WTC11 (cell line): ENCODE measurements around the gene MRPL40. TPM values are rescaled to one million over a fixed set of nuclear protein-coding genes. Genes with fewer than 3 reads are reported as not detected.

Experiments used
- ATAC-seq: fragments of 200-7000 bp; cut with Tn5 transposase; 2 replicates; pipeline ENCODE4 v1.10.0; 2021; ENCODE audit warnings: mild to moderate bottlenecking, moderate library complexity
- CTCF ChIA-PET: fragments of 300-600 bp; sonication (Branson Sonifier 250); formaldehyde crosslinking; loops from one replicate; lab custom pipeline; 2021; ENCODE audit warnings: antibody characterized with exemption; lab: Charles Lee
- POLR2A ChIA-PET: fragments of 350-600 bp; sonication (Branson Sonifier 250); formaldehyde crosslinking; loops from one replicate; lab custom pipeline; 2021; ENCODE audit warnings: antibody characterized with exemption; lab: Charles Lee
- DNase-seq: peaks from one replicate; pipeline ENCODE4 v3.0.0; 2021; ENCODE audit warnings: low spot score
- H3K27ac Mint-ChIP-seq: 2 replicates; pipeline ENCODE4 v1.8.0; 2021; ENCODE audit warnings: mixed read lengths
- H3K27me3 Mint-ChIP-seq: 2 replicates; pipeline ENCODE4 v1.8.0; 2021; ENCODE audit warnings: low read depth, mild to moderate bottlenecking, moderate library complexity, mixed read lengths
- H3K36me3 Mint-ChIP-seq: 2 replicates; pipeline ENCODE4 v1.8.0; 2021; ENCODE audit warnings: mixed read lengths
- H3K4me1 Mint-ChIP-seq: 2 replicates; pipeline ENCODE4 v1.8.0; 2022; ENCODE audit warnings: mixed read lengths
- H3K4me3 Mint-ChIP-seq: 2 replicates; pipeline ENCODE4 v1.8.0; 2021; ENCODE audit warnings: mild to moderate bottlenecking, moderate library complexity, mixed read lengths
- H3K9me3 Mint-ChIP-seq: 2 replicates; pipeline ENCODE4 v1.8.0; 2021; ENCODE audit warnings: mixed read lengths
- CREM ChIP-seq: sonication (generic); formaldehyde crosslinking; IDR thresholded peaks from 2 replicates; pipeline ENCODE4 v1.8.1; 2022; ENCODE audit warnings: mild to moderate bottlenecking, missing genetic modification reagents, moderate library complexity
- GRHL2 ChIP-seq: fragments of 250-450 bp; sonication (Bioruptor Pico); IDR thresholded peaks from 2 replicates; pipeline ENCODE4 v1.8.0; 2022; ENCODE audit warnings: mild to moderate bottlenecking, moderate library complexity; ENCODE audit not compliant: insufficient replicate concordance, severe bottlenecking
- JUN ChIP-seq: sonication (generic); formaldehyde crosslinking; IDR thresholded peaks from 2 replicates; pipeline ENCODE4 v1.8.0; 2023; ENCODE audit warnings: mild to moderate bottlenecking, missing genetic modification reagents
- RELA ChIP-seq: sonication (generic); formaldehyde crosslinking; IDR thresholded peaks from 2 replicates; pipeline ENCODE4 v1.8.1; 2022; ENCODE audit warnings: missing genetic modification reagents, mild to moderate bottlenecking, borderline replicate concordance
- SMAD3 ChIP-seq: sonication (generic); formaldehyde crosslinking; IDR thresholded peaks from 2 replicates; pipeline ENCODE4 v1.8.0; 2022; ENCODE audit warnings: missing genetic modification reagents, mild to moderate bottlenecking, borderline replicate concordance
- ZBTB21 ChIP-seq: sonication (generic); formaldehyde crosslinking; IDR thresholded peaks from 2 replicates; pipeline ENCODE4 v1.8.1; 2023; ENCODE audit warnings: mild to moderate bottlenecking, missing genetic modification reagents, borderline replicate concordance
- ZNF263 ChIP-seq: sonication (generic); formaldehyde crosslinking; IDR thresholded peaks from 2 replicates; pipeline ENCODE4 v1.8.1; 2022; ENCODE audit warnings: low read depth, mild to moderate bottlenecking, moderate library complexity, missing genetic modification reagents
- ZNF423 ChIP-seq: fragments of 250-450 bp; sonication (Bioruptor Pico); IDR thresholded peaks from 2 replicates; pipeline ENCODE4 v2.1.2; 2022; ENCODE audit warnings: mild to moderate bottlenecking, moderate library complexity
- total RNA-seq: library from RNA; stranded (reverse); gene quantifications from 3 replicates; pipeline ENCODE4 v1.2.3, GENCODE V29; 2021
- TF ChIP-seq, protein P1 (sequence below): sonication (generic); formaldehyde crosslinking; IDR thresholded peaks from 2 replicates; pipeline ENCODE4 v1.8.1; 2022; ENCODE audit warnings: mild to moderate bottlenecking, missing genetic modification reagents, moderate library complexity, borderline replicate concordance
- TF ChIP-seq, protein P2 (sequence below): sonication (generic); formaldehyde crosslinking; IDR thresholded peaks from 2 replicates; pipeline ENCODE4 v1.8.1; 2023; ENCODE audit warnings: mild to moderate bottlenecking, missing genetic modification reagents, moderate library complexity
- TF ChIP-seq, protein P3 (sequence below): fragments of 200-600 bp; IDR thresholded peaks from 2 replicates; pipeline ENCODE4 v1.8.0; 2022; ENCODE audit warnings: antibody characterized with exemption
- TF ChIP-seq, protein P4 (sequence below): fragments of 250-450 bp; sonication (Bioruptor Pico); IDR thresholded peaks from 2 replicates; pipeline ENCODE4 v1.8.0; 2021; ENCODE audit warnings: mild to moderate bottlenecking
- TF ChIP-seq, protein P5 (sequence below): sonication (generic); formaldehyde crosslinking; IDR thresholded peaks from 2 replicates; pipeline ENCODE4 v1.8.1; 2022; ENCODE audit warnings: low read depth, mild to moderate bottlenecking, moderate library complexity, missing genetic modification reagents, borderline replicate concordance

MRPL40 gene
- total RNA-seq, 1 experiment from 2014 or later: 19.2 TPM

DNA sequence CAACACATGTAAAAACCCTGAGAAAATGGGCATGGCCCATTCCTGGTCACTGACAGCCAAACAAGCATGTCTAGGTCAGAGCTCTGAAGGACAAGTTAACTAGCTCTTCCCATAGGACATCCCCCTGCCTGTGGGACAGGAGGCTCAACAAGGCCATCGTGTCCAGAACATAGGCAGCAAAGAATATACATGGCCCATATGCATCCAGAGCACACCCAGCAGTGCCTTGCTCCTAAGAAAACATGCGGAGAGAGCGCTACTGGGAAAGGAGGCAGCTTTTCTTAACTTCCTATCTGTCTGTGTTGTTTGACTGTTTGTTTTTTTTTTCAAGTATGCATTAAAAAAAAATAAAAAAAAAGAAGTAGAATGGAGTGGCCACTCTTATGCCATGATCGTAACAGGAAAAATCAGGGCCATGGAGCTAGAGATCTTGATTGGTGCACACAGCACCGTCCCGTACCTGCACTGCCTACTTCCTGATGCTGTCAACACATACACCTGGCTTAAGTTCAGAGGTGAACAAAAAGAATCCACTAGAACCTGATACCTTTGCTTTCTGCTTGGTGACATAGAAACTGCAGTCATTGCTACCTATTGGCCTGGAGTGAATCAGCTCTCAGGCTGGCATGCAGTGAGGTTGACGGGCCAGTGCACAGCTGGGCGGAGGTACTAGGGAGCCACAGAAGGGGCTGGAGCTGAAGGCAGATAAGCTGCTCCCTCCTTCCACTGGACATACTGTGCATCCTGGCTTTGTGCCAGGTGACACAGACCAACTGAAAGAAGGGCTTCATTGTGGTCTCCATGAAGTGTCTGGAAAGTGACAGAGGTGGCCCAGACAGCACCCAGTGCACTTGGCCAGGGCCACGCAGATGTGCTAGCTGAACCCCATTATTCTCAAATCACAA, 34.8 kb downstream of the MRPL40 start:
- H3K36me3 Mint-ChIP-seq: peaks cover 63% of the 10 kb centered on the region
- DNase-seq: no peak
- H3K27ac Mint-ChIP-seq: no peak overlapping the region
- POLR2A ChIA-PET: no interaction called here
- no peak for TF ChIP-seq RELA
- no peak for TF ChIP-seq ZNF263 (CRISPR knock-in tag)
- no peak for TF ChIP-seq ZNF423 (CRISPR knock-in tag)
- TF ChIP-seq, protein P1, sequence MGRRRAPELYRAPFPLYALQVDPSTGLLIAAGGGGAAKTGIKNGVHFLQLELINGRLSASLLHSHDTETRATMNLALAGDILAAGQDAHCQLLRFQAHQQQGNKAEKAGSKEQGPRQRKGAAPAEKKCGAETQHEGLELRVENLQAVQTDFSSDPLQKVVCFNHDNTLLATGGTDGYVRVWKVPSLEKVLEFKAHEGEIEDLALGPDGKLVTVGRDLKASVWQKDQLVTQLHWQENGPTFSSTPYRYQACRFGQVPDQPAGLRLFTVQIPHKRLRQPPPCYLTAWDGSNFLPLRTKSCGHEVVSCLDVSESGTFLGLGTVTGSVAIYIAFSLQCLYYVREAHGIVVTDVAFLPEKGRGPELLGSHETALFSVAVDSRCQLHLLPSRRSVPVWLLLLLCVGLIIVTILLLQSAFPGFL (CRISPR knock-in tag): no peak
- TF ChIP-seq, protein P2, sequence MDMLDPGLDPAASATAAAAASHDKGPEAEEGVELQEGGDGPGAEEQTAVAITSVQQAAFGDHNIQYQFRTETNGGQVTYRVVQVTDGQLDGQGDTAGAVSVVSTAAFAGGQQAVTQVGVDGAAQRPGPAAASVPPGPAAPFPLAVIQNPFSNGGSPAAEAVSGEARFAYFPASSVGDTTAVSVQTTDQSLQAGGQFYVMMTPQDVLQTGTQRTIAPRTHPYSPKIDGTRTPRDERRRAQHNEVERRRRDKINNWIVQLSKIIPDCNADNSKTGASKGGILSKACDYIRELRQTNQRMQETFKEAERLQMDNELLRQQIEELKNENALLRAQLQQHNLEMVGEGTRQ (CRISPR knock-in tag): no peak
- H3K4me3 Mint-ChIP-seq: no peak overlapping the region
- no peaks in the 10 kb centered on the region for H3K4me1 Mint-ChIP-seq
- H3K27me3 Mint-ChIP-seq: no peaks in the 10 kb centered on the region
- CTCF ChIA-PET: no interaction called here
- no peak for ATAC-seq
- no peaks in the 10 kb centered on the region for H3K9me3 Mint-ChIP-seq

DNA sequence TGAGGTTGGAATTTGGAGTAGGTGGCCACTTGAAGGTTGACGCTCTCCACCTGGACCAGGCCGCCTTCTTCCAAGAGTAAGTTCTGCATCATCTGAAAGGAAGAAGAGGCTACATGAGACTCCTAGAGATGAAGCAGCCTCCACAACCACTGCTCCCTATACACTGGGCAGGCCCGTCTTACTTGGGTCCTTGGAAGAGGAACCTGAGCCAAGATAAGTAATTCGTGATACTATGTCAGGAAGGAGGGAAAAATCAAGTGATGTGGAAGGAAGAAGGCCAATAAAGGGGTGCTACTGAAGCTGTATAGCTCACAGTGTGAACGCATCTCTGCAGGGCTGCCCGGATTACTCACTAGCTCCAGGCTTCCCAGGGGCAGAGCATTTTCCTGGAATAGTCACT, 35.6 kb downstream of the MRPL40 start:
- TF ChIP-seq, protein P3, sequence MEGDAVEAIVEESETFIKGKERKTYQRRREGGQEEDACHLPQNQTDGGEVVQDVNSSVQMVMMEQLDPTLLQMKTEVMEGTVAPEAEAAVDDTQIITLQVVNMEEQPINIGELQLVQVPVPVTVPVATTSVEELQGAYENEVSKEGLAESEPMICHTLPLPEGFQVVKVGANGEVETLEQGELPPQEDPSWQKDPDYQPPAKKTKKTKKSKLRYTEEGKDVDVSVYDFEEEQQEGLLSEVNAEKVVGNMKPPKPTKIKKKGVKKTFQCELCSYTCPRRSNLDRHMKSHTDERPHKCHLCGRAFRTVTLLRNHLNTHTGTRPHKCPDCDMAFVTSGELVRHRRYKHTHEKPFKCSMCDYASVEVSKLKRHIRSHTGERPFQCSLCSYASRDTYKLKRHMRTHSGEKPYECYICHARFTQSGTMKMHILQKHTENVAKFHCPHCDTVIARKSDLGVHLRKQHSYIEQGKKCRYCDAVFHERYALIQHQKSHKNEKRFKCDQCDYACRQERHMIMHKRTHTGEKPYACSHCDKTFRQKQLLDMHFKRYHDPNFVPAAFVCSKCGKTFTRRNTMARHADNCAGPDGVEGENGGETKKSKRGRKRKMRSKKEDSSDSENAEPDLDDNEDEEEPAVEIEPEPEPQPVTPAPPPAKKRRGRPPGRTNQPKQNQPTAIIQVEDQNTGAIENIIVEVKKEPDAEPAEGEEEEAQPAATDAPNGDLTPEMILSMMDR: no peak
- Mint-ChIP-seq H3K4me3 (no peak overlapping the region), H3K27ac (no peak overlapping the region), H3K36me3 (peaks cover 60% of the 10 kb centered on the region), H3K9me3 (no peaks in the 10 kb centered on the region), H3K27me3 (no peaks in the 10 kb centered on the region), H3K4me1 (no peaks in the 10 kb centered on the region)
- no peak for DNase-seq
- CTCF ChIA-PET: no interaction called here
- ATAC-seq: no peak
- POLR2A ChIA-PET: no interaction called here

DNA sequence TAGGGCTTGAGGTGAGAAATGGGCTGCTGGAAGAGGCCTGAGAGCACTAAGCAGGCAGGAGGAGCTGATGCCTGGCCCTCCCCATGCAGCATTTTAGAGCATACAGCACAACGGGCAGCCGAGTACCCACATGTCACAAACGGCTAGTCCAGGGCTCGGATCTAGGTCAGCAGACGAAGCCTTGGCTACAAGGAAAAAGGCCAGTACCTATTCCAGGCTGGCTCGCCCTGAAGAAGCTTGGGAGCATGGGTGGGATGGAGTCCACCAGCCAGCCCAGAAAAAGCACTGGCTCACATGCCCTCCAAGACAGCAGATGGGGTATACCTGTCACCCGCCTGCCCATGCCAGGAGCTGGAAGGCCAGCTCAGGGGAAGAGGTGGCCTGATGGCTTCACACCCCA, 37.1 kb downstream of the MRPL40 start:
- Mint-ChIP-seq H3K36me3 (peaks cover 62% of the 10 kb centered on the region), H3K27me3 (no peaks in the 10 kb centered on the region), H3K27ac (no peak overlapping the region), H3K9me3 (no peaks in the 10 kb centered on the region), H3K4me1 (no peaks in the 10 kb centered on the region), H3K4me3 (no peak overlapping the region)
- no peak for DNase-seq
- ChIA-PET POLR2A (interaction anchor here (0.5 kb wide), 1 partner anchor 14 kb away, joined by 3 read pairs; no protein-coding TSS in a partner anchor), CTCF (no interaction called here)
- TF ChIP-seq ZNF423 (CRISPR knock-in tag) (no peak), SMAD3 (CRISPR knock-in tag) (no peak), GRHL2 (no peak), RELA (no peak), JUN (CRISPR knock-in tag) (no peak), CREM (CRISPR knock-in tag) (no peak), ZBTB21 (CRISPR knock-in tag) (no peak)
- TF ChIP-seq, protein P4, sequence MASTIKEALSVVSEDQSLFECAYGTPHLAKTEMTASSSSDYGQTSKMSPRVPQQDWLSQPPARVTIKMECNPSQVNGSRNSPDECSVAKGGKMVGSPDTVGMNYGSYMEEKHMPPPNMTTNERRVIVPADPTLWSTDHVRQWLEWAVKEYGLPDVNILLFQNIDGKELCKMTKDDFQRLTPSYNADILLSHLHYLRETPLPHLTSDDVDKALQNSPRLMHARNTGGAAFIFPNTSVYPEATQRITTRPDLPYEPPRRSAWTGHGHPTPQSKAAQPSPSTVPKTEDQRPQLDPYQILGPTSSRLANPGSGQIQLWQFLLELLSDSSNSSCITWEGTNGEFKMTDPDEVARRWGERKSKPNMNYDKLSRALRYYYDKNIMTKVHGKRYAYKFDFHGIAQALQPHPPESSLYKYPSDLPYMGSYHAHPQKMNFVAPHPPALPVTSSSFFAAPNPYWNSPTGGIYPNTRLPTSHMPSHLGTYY (CRISPR knock-in tag): no peak
- TF ChIP-seq, protein P5, sequence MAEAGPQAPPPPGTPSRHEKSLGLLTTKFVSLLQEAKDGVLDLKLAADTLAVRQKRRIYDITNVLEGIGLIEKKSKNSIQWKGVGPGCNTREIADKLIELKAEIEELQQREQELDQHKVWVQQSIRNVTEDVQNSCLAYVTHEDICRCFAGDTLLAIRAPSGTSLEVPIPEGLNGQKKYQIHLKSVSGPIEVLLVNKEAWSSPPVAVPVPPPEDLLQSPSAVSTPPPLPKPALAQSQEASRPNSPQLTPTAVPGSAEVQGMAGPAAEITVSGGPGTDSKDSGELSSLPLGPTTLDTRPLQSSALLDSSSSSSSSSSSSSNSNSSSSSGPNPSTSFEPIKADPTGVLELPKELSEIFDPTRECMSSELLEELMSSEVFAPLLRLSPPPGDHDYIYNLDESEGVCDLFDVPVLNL (CRISPR knock-in tag): no peak
- ATAC-seq: no peak
